GM12875 (cell line): ENCODE results near the gene CCDC167.

Experiments used
- H3K4me3 ChIP-seq: one replicate; pipeline ENCODE4 v1.5.1; 2011; ENCODE audit warnings: low read depth, low read length, control low read depth
- TF ChIP-seq, protein P1 (sequence below): IDR thresholded peaks from 2 replicates; pipeline ENCODE4 v1.5.1; 2011; ENCODE audit warnings: low read depth, mild to moderate bottlenecking, control low read depth, inconsistent platforms, low read length, moderate library complexity, borderline replicate concordance; ENCODE audit not compliant: insufficient read depth

The CCDC167 gene

GRCh38 chr6:37507690-37508421 lies 8.2 kb upstream of the CCDC167 start:
- H3K4me3 ChIP-seq: no peak overlapping the region
- TF ChIP-seq, protein P1, sequence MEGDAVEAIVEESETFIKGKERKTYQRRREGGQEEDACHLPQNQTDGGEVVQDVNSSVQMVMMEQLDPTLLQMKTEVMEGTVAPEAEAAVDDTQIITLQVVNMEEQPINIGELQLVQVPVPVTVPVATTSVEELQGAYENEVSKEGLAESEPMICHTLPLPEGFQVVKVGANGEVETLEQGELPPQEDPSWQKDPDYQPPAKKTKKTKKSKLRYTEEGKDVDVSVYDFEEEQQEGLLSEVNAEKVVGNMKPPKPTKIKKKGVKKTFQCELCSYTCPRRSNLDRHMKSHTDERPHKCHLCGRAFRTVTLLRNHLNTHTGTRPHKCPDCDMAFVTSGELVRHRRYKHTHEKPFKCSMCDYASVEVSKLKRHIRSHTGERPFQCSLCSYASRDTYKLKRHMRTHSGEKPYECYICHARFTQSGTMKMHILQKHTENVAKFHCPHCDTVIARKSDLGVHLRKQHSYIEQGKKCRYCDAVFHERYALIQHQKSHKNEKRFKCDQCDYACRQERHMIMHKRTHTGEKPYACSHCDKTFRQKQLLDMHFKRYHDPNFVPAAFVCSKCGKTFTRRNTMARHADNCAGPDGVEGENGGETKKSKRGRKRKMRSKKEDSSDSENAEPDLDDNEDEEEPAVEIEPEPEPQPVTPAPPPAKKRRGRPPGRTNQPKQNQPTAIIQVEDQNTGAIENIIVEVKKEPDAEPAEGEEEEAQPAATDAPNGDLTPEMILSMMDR: no peak

GRCh38 chr6:37507077-37507476 lies 7.4 kb upstream of the CCDC167 start:
- TF ChIP-seq, protein P1: no peak
- H3K4me3 ChIP-seq: no peak overlapping the region

- TF ChIP-seq, protein P1: no peak
- H3K4me3 ChIP-seq: no peak overlapping the region
These were observed 6.8 kb upstream of the CCDC167 start for GRCh38 chr6:37506479-37506878.

GRCh38 chr6:37504024-37504423 lies 4.3 kb upstream of the CCDC167 start:
- TF ChIP-seq, protein P1: no peak
- no peak overlapping the region for H3K4me3 ChIP-seq

DNA sequence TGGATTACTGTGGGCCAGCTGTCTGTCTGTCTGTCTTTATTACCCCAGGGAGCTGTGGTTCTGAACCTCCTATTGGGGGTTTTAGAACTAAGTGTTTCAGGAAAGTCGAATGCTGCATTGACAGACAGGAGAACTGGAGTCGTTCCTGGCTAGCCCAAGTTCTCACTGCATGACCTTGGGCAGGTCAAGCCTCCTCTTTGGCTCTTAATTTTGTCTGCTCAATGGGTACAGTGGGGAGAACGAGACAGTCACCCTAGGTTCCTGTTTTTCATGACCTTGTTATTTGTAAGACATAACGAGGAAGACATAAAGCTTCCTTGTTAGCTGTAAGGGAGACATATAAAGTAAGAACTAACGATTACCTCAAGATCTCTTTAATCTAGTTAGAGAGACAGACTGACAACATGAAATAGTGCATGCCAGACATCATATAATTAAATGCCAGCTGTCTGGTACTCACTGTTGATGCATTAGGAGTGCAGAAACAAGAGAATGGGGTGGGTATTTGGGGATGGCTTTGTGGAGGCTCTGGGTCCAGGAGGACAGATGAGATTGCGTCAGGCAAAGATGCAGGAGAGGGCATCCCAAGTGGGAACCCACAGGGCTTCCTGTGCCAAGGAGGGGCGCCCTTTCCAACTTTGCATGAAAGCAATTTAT lies 3.7 kb upstream of the CCDC167 start:
- TF ChIP-seq, protein P1: no peak
- no peak overlapping the region for H3K4me3 ChIP-seq

DNA sequence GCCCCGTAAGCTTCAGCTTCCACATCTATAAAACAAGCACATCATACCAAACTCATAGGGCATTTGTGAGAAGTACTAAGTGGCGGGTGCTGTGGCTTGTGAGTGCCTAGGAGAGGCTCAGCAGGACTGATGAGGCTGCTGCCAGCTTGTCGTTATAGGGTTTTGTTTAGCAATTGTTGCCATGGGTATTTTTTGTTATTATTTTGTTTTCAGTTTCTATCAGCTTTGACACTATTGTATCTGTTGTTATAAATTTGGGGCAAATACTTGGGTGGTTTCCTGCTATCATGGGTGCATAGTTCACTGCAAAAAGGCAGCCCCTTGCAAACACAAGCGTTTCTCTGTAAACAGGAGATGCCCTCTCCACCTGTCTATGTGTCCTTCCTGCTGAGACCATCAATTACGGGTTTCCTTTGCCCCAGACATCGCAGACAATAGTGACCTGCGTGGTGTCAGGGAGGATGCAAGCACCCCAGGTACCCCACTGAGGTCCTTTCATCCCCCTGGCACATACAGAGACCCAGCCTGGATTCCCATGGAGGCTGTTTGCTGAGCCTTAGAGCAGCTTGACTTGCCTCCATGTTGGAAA lies 3.1 kb upstream of the CCDC167 start:
- TF ChIP-seq, protein P1: no peak
- H3K4me3 ChIP-seq: no peak overlapping the region
